ENCODE data around the gene EPHA4.

GRCh38 chr2:221533299-221533698 is 38.8 kb downstream of the EPHA4 start:
- TF ChIP-seq EP300 (IDR thresholded peaks at IDR 0.05; ENCODE audit: borderline replicate concordance) (no peak), CEBPB (IDR thresholded peaks at IDR 0.05) (no peak), TEAD4 (IDR thresholded peaks at IDR 0.05) (no peak), TAF1 (IDR thresholded peaks at IDR 0.05; ENCODE audit: low read depth) (no peak), RAD21 (IDR thresholded peaks at IDR 0.05; ENCODE audit: low read depth) (no peak), USF1 (IDR thresholded peaks at IDR 0.05) (no peak)
